Measurements from ENCODE around the gene ZFP2.

ZFP2 gene

DNA sequence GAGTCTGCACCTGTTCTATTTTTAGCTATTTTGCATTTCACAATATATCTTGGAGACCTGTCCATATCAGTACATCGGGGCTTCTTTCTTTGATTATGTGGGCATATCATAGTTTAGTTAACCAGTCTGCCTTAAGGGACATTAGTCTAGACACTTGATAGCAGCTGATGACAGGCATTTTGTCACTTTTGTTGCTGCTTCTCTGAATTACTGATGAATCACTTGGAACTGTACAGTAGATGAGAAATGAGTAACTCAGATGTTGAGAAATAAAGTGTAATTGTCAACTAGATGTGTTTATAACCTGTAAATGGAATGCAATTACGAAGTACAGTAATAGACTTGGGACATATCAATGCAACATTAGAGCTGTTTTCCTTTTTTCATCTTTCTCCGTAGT, 7.1 kb downstream of the ZFP2 start:
- TF ChIP-seq, protein P1, sequence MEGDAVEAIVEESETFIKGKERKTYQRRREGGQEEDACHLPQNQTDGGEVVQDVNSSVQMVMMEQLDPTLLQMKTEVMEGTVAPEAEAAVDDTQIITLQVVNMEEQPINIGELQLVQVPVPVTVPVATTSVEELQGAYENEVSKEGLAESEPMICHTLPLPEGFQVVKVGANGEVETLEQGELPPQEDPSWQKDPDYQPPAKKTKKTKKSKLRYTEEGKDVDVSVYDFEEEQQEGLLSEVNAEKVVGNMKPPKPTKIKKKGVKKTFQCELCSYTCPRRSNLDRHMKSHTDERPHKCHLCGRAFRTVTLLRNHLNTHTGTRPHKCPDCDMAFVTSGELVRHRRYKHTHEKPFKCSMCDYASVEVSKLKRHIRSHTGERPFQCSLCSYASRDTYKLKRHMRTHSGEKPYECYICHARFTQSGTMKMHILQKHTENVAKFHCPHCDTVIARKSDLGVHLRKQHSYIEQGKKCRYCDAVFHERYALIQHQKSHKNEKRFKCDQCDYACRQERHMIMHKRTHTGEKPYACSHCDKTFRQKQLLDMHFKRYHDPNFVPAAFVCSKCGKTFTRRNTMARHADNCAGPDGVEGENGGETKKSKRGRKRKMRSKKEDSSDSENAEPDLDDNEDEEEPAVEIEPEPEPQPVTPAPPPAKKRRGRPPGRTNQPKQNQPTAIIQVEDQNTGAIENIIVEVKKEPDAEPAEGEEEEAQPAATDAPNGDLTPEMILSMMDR (conservative IDR thresholded peaks at IDR 0.05; ENCODE audit: low read length) = no peak
- no peak for DNase-seq (ENCODE audit: low read depth)
- no peak overlapping the region for H3K4me3 ChIP-seq (ENCODE audit: low read length)

DNA sequence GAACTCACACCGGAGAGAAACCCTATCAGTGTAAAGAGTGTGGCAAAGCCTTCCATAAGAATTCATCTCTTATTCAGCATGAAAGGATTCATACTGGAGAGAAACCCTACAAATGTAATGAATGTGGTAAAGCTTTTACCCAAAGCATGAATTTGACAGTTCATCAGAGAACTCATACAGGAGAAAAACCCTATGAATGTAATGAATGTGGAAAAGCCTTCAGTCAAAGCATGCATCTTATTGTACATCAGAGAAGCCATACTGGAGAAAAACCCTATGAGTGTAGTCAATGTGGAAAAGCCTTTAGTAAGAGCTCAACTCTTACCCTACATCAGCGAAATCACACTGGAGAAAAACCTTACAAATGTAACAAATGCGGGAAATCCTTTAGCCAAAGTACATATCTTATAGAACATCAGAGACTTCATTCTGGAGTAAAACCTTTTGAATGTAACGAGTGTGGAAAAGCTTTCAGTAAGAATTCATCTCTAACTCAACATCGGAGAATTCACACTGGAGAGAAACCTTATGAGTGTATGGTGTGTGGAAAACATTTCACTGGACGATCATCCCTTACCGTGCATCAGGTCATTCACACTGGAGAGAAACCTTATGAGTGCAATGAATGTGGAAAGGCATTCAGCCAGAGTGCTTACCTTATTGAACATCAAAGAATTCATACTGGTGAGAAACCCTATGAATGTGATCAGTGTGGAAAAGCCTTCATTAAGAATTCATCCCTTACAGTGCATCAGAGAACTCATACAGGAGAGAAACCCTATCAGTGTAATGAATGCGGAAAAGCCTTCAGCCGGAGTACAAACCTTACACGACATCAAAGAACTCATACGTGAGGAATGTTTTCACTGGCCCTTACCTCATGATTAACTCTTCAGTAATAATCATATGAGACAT, 36.4 kb downstream of the ZFP2 start:
- DNase-seq (ENCODE audit: low read depth) = no peak

DNA sequence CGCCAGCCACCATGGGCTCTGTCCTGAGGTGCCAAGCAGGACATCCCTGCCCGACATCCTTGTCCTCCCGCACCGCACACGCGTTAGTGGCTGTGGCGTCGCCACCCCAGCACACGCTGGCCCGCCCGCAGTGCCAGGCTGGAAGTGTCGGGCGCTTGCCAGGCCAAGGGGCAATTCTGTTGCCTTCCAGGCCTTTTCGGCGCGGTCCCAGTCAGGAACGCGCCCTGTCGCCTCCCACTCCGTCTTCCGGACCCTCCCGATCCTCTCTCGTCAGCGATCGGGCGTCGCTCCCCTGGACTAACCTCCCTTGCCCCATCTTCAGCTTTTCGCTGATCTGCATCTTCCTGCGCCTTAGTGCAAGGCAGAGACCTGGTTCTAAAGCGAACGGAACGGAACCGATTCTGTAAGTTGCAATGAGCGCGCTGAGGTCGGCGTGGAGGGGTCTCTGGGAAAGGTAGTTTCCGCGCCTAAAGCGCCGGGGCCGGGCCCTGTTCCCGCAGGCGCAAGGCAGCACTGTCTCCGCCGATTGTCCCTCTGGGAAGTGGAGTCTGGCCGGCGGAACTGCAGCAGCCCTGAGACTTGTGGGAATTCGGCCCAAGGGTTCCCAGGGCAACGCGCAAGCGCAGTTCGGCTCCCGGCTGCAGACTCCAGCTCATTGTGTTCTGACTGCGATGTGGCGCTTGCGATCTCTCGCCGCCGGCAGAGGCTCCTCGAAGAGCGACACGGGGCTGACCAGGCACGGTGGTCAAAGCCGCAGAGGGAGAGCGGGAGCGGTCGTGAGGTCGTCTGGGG, 45.1 kb downstream of the ZFP2 start, which contains the start of gene ZNF454:
ZNF454 (plus strand) TSS at position 630 of the 792 bp plus-strand sequence. CDS start 1,594 bp downstream, outside the sequence.
- peak within 1 kb of the TSS; percentile 76 for H3K4me3 ChIP-seq (ENCODE audit: low read length)
- TF ChIP-seq, protein P1 (conservative IDR thresholded peaks at IDR 0.05; ENCODE audit: low read length) = no peak
- peak; percentile 87 for DNase-seq (ENCODE audit: low read depth)

More for the DNA sequence above, 36.4 kb downstream of the ZFP2 start:
- TF ChIP-seq, protein P1 (conservative IDR thresholded peaks at IDR 0.05; ENCODE audit: low read length) = no peak
- no peak overlapping the region for H3K4me3 ChIP-seq (ENCODE audit: low read length)

DNA sequence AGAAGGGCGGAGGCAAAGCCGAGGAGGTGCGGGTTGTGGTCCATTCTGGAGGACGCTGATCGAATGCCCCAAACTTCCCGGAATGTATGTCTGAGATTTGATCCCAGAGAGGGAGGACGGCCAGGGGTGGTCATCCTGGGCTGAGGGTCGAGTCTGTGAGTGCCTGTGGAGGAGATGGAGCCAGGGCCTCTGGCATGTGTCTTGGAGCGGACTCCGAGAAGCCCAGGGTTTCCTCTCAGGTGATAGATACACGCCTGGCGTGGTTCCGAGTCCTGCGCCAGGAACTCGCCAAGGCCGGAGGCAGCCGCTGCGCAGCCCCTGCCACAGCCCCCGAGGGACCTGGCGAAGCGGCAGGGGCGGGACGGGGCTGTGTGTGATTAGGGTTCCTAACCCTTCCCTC, 45.6 kb downstream of the ZFP2 start:
- no peak for DNase-seq (ENCODE audit: low read depth)
- peak overlapping the region; percentile 76 for H3K4me3 ChIP-seq (ENCODE audit: low read length)
- TF ChIP-seq, protein P1 (conservative IDR thresholded peaks at IDR 0.05; ENCODE audit: low read length) = no peak

DNA sequence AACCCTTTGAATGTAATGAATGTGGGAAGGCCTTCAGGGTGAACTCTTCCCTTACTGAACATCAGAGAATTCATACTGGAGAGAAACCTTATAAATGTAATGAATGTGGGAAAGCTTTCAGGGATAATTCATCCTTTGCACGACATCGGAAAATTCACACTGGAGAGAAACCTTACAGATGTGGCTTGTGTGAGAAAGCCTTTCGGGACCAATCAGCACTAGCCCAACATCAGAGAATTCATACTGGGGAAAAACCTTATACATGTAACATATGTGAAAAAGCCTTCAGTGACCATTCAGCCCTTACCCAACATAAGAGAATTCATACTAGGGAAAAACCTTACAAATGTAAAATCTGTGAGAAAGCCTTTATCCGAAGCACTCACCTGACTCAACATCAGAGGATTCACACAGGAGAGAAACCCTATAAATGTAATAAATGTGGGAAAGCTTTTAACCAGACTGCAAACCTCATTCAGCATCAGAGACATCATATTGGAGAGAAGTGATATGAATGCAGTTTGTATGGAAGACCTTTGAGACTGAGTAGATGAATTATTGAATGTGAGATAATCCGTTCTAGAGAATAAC, 69.8 kb downstream of the ZFP2 start:
- DNase-seq (ENCODE audit: low read depth) = no peak
- TF ChIP-seq, protein P1 (conservative IDR thresholded peaks at IDR 0.05; ENCODE audit: low read length) = no peak
- no peak overlapping the region for H3K4me3 ChIP-seq (ENCODE audit: low read length)

DNA sequence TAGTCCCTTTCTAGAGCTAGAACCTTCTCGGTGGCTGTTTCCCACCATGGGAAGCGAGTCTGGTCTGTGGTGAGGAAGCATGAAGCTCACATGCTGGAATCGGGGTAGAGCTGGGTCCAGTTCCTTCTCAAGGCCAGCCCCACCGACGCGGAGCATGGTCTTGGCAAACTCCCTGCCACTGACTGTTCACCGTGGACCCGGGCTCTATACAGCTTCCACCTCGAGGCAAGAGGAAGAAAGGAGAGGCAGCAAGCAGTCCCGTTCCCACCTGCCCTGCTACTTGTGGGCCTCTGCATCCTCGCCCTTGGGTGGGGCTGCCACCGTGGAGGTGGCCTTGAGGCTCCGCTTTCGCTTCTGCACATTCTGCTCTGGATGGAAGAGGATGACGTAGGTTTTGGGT, 85.7 kb downstream of the ZFP2 start:
- TF ChIP-seq, protein P1 (conservative IDR thresholded peaks at IDR 0.05; ENCODE audit: low read length) = no peak
- H3K4me3 ChIP-seq (ENCODE audit: low read length) = no peak overlapping the region

More for the DNA sequence above, 85.7 kb downstream of the ZFP2 start:
- no peak for DNase-seq (ENCODE audit: low read depth)

All from AG10803 (cell line).